Fibroblast of skin of abdomen (primary cell): Measurements from ENCODE around the gene VPS13A.

Experiments
- DNase-seq: peaks from one replicate; pipeline ENCODE4 v3.0.0-alpha.2; 2013

Gene VPS13A

DNA sequence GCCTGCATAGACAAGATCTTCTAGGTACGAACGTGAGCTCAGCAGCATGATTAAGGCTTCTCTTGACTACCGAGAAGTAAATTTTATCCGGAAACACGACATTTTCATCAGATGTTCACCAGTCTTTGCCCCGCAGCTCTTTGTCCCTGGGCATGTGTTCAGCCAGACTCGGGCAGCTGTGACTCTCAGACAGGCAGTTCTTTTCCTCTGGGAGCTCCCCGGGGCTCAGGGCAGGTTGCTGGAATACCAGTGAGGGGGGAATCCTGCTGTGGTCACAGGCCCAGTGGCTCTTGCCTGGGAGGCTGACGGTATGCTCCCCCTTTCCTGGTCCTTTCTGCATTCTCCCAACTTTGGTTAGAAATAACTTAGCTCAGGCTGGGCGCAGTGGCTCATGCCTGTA, 284.7 kb downstream of the VPS13A start:
- DNase-seq, result no peak

GRCh38 chr9:77463151-77463550, 285.8 kb downstream of the VPS13A start:
- DNase-seq, result no peak

- peak; percentile 84 for DNase-seq
Observed at GRCh38 chr9:77464661-77465060, 287.3 kb downstream of the VPS13A start.

GRCh38 chr9:77469515-77470231, 292.3 kb downstream of the VPS13A start:
- DNase-seq, result peak; percentile 93
